GM12874 (cell line): ENCODE data around the gene HYAL3.

Source experiments
- TF ChIP-seq, protein P1 (sequence below): IDR thresholded peaks from 2 replicates; pipeline ENCODE4 v1.5.1; 2011; ENCODE audit warnings: low read depth, mild to moderate bottlenecking, control low read depth, low read length, moderate library complexity; ENCODE audit not compliant: insufficient read depth

Gene HYAL3

DNA sequence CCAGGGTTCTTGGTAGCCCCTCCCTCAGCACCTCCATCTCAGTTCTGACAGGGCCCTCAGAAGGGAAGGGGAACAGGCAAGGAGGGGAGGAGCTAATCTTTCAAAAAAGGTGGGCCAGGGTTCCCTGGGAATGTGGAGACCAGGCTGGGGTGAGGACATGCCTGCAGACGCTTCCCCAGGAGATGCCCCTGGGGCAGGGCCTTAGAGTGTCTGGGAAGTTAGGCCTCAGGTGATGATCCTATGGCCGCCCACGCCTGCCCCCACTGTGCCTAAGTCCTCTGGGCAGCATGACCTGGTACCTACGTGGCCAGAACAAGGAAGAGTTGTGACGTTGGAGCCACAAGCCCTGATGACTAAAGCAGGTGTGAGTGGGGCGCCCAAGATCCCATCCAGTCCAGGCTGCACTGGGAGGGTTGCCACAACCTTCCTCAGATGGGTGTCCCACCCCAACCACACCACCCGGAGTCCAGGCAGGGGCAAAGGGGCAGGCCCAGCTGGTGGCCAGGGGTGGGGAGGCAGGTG lies 34.2 kb downstream of the HYAL3 start:
- TF ChIP-seq, protein P1, sequence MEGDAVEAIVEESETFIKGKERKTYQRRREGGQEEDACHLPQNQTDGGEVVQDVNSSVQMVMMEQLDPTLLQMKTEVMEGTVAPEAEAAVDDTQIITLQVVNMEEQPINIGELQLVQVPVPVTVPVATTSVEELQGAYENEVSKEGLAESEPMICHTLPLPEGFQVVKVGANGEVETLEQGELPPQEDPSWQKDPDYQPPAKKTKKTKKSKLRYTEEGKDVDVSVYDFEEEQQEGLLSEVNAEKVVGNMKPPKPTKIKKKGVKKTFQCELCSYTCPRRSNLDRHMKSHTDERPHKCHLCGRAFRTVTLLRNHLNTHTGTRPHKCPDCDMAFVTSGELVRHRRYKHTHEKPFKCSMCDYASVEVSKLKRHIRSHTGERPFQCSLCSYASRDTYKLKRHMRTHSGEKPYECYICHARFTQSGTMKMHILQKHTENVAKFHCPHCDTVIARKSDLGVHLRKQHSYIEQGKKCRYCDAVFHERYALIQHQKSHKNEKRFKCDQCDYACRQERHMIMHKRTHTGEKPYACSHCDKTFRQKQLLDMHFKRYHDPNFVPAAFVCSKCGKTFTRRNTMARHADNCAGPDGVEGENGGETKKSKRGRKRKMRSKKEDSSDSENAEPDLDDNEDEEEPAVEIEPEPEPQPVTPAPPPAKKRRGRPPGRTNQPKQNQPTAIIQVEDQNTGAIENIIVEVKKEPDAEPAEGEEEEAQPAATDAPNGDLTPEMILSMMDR, result no peak

DNA sequence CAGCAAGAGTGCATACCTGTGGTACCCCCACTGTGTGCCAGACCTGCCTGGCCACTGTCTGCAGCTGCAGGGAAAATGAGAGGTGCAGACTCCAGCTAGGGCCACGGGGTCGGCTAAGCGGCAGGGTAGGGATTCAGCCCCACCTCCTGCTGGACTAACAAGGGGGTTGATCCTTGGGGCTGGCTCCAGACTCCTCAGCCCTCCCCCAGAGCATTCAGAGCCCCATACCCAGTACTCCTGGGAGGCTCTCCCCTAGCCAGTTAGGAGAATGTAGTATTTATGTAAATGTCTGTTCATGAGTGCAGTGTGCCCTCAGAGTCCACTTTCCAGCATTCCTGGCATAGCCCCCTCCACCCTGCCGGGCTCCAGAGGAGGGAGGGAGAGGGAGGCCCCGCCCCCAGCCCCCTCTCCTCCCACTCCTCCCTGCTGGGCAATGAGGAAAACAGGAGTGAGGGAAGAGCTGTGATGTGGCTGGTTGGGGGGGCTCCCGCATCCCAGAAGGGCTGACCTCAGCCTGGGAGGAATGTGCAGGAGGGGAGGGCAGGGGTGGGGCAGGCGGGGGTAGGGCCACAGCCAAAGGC lies 34.7 kb downstream of the HYAL3 start:
- TF ChIP-seq, protein P1, result no peak

DNA sequence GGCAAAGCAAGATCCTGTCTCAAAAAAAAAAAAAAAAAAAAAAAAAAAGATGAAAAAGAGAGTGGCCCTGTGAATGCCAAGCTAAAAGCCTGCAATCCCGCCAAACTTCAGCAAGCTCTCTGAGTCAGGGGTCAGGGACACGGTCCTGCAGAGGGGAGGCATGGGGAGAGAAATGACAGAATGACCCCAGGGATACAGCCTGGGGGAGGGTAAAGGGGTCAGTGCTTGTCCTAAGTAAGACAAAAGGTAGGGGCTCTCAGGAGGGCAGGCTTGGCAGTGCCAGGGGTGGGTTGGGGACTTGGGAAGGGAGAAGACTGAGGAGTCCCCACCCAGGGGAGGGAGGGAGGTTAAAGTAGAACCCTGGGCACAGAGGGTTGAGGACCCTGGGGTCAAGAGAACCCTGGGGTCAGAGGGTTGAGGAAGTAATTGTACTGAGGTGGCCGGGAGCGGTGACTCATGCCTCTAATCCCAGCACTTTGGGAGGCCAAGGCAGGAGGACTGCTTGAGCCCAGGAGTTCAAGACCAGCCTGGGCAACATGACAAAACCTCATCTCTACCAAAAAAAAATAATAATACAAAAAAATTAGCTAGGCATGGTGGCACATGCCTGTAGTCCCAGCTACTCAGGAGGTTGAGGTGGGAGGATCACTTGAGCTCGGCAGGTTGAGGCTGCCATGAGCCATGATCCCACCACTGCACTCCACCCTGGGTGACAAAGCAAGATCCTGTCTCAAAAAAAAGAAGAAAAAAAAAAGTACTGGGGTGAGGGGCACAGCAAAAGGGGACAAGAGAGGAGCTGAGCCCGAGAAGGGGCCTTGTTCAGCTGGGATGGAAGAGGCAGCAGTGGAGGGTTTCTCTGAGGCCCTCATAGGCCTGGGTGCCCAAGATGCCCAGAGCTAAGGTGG lies 35.5 kb downstream of the HYAL3 start:
- TF ChIP-seq, protein P1, result no peak

DNA sequence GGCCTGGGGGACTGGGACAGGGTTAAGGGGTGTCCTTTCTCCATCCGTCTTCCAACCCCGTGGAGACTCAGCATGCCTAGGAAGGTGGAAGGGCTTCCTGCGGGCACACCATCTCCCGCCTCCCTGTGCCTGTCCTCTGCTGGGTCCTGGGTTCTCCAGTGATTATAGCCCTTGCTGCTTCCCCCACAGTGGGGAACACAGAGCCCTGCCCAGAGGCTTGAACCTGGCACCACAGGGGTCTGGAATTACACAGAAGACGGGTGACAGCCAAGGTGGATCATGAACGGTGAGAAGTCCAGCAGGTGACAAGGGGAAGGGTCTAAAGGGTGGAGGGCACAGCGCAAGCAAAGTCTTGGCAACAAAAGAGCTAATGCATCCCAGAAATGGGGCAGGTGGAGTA lies 36.4 kb downstream of the HYAL3 start:
- TF ChIP-seq, protein P1, result no peak

DNA sequence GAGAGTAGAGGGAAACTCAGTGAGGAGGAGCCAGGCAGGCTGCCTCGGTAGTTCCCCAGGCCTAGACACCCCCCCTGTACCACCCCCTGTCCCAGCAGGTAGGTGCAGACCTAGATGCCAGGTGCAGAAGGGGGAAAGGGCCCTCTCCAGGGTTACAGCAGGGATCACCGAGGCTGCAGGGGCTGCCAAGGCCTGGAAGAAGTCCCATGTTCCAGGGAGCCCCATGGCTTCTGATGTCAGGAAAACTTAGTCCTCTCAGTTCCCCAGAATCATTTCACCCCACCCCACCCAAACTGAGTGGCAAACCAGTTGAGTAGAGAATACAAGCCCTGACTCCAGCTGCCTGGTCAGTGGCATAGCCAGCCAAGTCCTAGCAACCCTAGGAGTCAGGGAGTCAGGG lies 37.7 kb downstream of the HYAL3 start:
- TF ChIP-seq, protein P1, result no peak

DNA sequence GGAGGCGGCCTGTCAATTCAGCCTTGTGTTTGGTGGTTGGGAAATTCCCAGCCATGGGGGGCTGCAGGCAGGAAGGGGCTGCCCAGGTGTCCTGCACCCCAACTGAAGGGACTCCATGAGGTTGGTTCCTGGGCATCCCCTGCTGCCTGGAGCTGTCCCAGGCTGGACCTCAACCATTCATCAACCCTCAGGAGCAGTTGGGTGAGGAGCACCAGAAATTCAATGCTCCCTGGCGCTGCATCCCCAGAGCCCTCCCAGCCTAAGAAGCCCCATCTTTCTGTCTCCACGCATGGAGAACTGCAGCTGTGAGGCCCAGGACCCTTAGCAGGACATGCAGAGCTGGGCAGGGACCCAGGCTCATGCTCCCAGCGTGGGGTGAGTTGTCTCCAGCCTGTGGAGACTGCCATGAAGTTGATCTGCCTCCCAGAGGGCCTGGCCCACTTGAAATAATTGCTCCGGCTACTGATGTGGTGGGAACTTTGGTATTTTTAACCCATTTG lies 38.2 kb downstream of the HYAL3 start:
- TF ChIP-seq, protein P1, result no peak
